Liver (tissue), 9 donors: ENCODE data around the gene GRIA3. TPM values are rescaled to one million over a fixed set of nuclear protein-coding genes. Genes with fewer than 3 reads are reported as not detected.
"Not testable (repeated sequence)": the region's sequence is repeated elsewhere in the genome, so short reads cannot be mapped to it uniquely, and the experiment has no call there.

Source experiments
- DNase-seq: peaks from one replicate; pipeline ENCODE4 v3.0.0-alpha.2; 2017; ENCODE audit warnings: low spot score
- H3K27ac ChIP-seq, 2 donors: one replicate each; pipeline ENCODE4 v1.7.0; 2013; ENCODE audit warnings: inconsistent platforms in 2 of 2, low read length in 2 of 2, control low read depth in 1 of 2, low read depth in 1 of 2, mild to moderate bottlenecking in 1 of 2
- H3K27me3 ChIP-seq, 4 donors: one replicate each; pipeline versions ENCODE4 v1.6.1 to v1.7.0; 2013; ENCODE audit warnings: low read length in 3 of 4, inconsistent platforms in 1 of 4, mild to moderate bottlenecking in 1 of 4, moderate library complexity in 1 of 4; ENCODE audit not compliant: control insufficient read depth in 4 of 4, insufficient read depth in 4 of 4
- H3K36me3 ChIP-seq, 4 donors: one replicate each; pipeline versions ENCODE4 v1.6.1 to v1.7.0; 2013; ENCODE audit warnings: low read length in 3 of 4, mild to moderate bottlenecking in 3 of 4, low read depth in 1 of 4, moderate library complexity in 1 of 4; ENCODE audit not compliant: control insufficient read depth in 4 of 4, insufficient read depth in 3 of 4
- H3K4me1 ChIP-seq, 4 donors: one replicate each; pipeline versions ENCODE4 v1.6.1 to v1.7.0; 2013; ENCODE audit warnings: low read length in 3 of 4, mild to moderate bottlenecking in 3 of 4, moderate library complexity in 1 of 4; ENCODE audit not compliant: control insufficient read depth in 4 of 4, insufficient read depth in 4 of 4
- H3K4me3 ChIP-seq, 3 donors: one replicate each; pipeline versions ENCODE4 v1.6.1 to v1.7.0; 2013; ENCODE audit warnings: low read length in 3 of 3, control low read depth in 1 of 3, low read depth in 1 of 3, mild to moderate bottlenecking in 1 of 3
- H3K9ac ChIP-seq, 2 donors: one replicate each; pipeline ENCODE4 v1.7.0; 2013; ENCODE audit warnings: low read length in 2 of 2, mild to moderate bottlenecking in 2 of 2, moderate library complexity in 2 of 2, control low read depth in 1 of 2, low read depth in 1 of 2
- H3K9me3 ChIP-seq, 4 donors: one replicate each; pipeline versions ENCODE4 v1.6.1 to v1.7.0; 2013; ENCODE audit warnings: low read length in 3 of 4; ENCODE audit not compliant: control insufficient read depth in 4 of 4
- EGR1 ChIP-seq, 2 donors: IDR thresholded peaks; 2 replicates each; pipeline ENCODE4 v1.6.1; 2016 to 2018; ENCODE audit warnings: antibody characterized with exemption in 2 of 2, low read depth in 2 of 2
- FOXA1 ChIP-seq: IDR thresholded peaks from 2 replicates; pipeline ENCODE4 v1.6.1; 2016; ENCODE audit warnings: antibody characterized with exemption
- FOXA2 ChIP-seq: IDR thresholded peaks from 2 replicates; pipeline ENCODE4 v1.6.1; 2016; ENCODE audit warnings: antibody characterized with exemption
- GABPA ChIP-seq, 2 donors: IDR thresholded peaks in 1 of 2; conservative IDR thresholded peaks in 1 of 2; 2 replicates each; pipeline ENCODE4 v1.6.1; 2016; ENCODE audit warnings: antibody characterized with exemption in 2 of 2, mild to moderate bottlenecking in 1 of 2, moderate library complexity in 1 of 2
- HNF4A ChIP-seq, 2 donors: conservative IDR thresholded peaks; 2 replicates each; pipeline ENCODE4 v1.6.1; 2016; ENCODE audit warnings: antibody characterized with exemption in 2 of 2, mild to moderate bottlenecking in 2 of 2
- HNF4G ChIP-seq: IDR thresholded peaks from 2 replicates; pipeline ENCODE4 v1.6.1; 2016; ENCODE audit warnings: antibody characterized with exemption
- NR2F2 ChIP-seq: IDR thresholded peaks from 2 replicates; pipeline ENCODE4 v1.6.1; 2016; ENCODE audit warnings: antibody characterized with exemption
- RAD21 ChIP-seq, 2 donors: IDR thresholded peaks; 2 replicates each; pipeline ENCODE4 v1.6.1; 2016; ENCODE audit warnings: antibody characterized with exemption in 2 of 2, mild to moderate bottlenecking in 2 of 2
- RXRA ChIP-seq, 2 donors: IDR thresholded peaks; 2 replicates each; pipeline ENCODE4 v1.6.1; 2017 to 2018; ENCODE audit warnings: antibody characterized with exemption in 2 of 2, mild to moderate bottlenecking in 1 of 2
- SP1 ChIP-seq: IDR thresholded peaks from 2 replicates; pipeline ENCODE4 v1.6.1; 2018; ENCODE audit warnings: antibody characterized with exemption, mild to moderate bottlenecking
- YY1 ChIP-seq: IDR thresholded peaks from 2 replicates; pipeline ENCODE4 v1.6.1; 2016; ENCODE audit warnings: antibody characterized with exemption, mild to moderate bottlenecking
- WGBS: extraction: QIAGEN DNeasy Blood & Tissue Kit; methylation state at CpG from one replicate; pipeline ENCODE4 v1.1.7; 2013; 5-methylcytosine and 5-hydroxymethylcytosine counted together
- polyA plus RNA-seq, 2 donors: library from polyadenylated mRNA; stranded (reverse) in 1 of 2; unstranded in 1 of 2; fragments of 200-250 nt in 1 of 2; fragments of >200 nt in 1 of 2; fragmentation: Nextera tagmentation in 1 of 2; extraction: Ambion mirVana in 1 of 2; gene quantifications; one replicate each; pipeline versions ENCODE4 v1.2.1 to v1.2.3, GENCODE V29; 2013 to 2015
- total RNA-seq, 2 donors: library from RNA; depleted of rRNA; stranded (reverse); fragments of >200 nt; gene quantifications; one replicate each; pipeline ENCODE4 v1.2.3, GENCODE V29; 2014
- TF ChIP-seq, protein P1 (sequence below): IDR thresholded peaks from 2 replicates; pipeline ENCODE4 v1.6.1; 2016; ENCODE audit warnings: antibody characterized with exemption
- TF ChIP-seq, protein P2 (sequence below): IDR thresholded peaks from 2 replicates; pipeline ENCODE4 v1.6.1; 2016; ENCODE audit warnings: antibody characterized with exemption
- TF ChIP-seq, protein P3 (sequence below): IDR thresholded peaks from 2 replicates; pipeline ENCODE4 v1.6.1; 2016; ENCODE audit warnings: antibody characterized with exemption
- TF ChIP-seq, protein P4 (sequence below): IDR thresholded peaks from 2 replicates; pipeline ENCODE4 v1.6.1; 2016; ENCODE audit warnings: antibody characterized with exemption, mild to moderate bottlenecking
- donor health status: healthy.
- donor health status: healthy.
- donor health status: healthy.
- donor health status: healthy.
- donor health status: healthy.

The GRIA3 gene
- total and polyA plus RNA-seq, 4 donors, result 1.5 to 3.4 (median 2.9) TPM

DNA sequence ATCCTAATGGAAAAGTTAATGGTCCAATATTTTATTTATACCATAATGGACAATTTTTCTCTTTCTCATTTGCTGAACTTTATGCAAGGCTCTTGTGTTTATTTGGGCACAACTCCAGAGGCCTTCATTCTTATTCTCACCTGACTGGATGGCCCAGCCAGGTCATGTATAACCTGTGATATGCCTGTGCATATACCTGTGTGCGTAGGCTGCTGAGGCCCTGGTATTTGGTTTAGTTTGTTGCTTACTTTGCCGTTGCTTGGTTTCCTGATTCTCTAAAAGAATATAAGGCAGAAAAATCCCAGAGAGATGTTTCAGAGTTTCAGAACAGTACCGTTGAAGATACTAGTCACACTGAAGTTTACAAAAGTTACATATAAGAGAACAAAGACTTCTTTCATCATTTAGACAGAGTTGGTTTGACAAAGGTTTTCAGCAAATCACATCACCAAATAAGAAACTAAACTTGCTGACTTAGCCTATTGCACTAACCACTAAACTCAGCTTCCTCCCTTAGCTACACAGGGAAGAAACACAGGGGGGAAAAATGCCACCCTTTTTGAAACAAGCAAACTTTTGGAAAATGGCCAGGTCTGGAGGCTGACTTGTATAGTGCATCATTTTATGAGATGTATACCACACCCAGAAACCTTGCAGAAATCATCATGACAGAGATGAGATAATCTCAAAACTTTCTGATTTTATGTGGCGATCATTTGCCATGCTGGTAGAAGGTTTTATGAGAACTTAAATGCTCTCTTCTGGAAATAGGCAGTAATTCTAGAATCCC, 248.5 kb downstream of the GRIA3 start:
- Histone ChIP-seq H3K4me1 (peaks cover 0 to 4% (median 0%) of the 10 kb centered on the region in 4 donors), H3K9ac (no peak overlapping the region), H3K4me3 (no peak overlapping the region), H3K9me3 (no peaks in the 10 kb centered on the region), H3K27ac (no peak overlapping the region), H3K27me3 (no peaks in the 10 kb centered on the region), H3K36me3 (no peaks in the 10 kb centered on the region)
- TF ChIP-seq FOXA2, result no peak
- WGBS, result 91% methylated on average over 4 of the region's 4 CpGs
- DNase-seq, result no peak

GRCh38 chrX:123436512-123437136, 252.5 kb downstream of the GRIA3 start:
- no peaks in the 10 kb centered on the region for H3K9me3 ChIP-seq
- no peak for TF ChIP-seq SP1
- no peaks in the 10 kb centered on the region for H3K27me3 ChIP-seq
- no peaks in the 10 kb centered on the region for H3K36me3 ChIP-seq
- H3K4me1 ChIP-seq, result peaks cover 0 to 4% (median 0%) of the 10 kb centered on the region in 4 donors
- no peak for DNase-seq
- H3K4me3 ChIP-seq, result no peak overlapping the region
- no peak overlapping the region for H3K9ac ChIP-seq
- 59% methylated on average over 5 of the region's 5 CpGs for WGBS
- H3K27ac ChIP-seq, result no peak overlapping the region

- DNase-seq, H3K9ac ChIP-seq, H3K4me3 ChIP-seq, H3K9me3 ChIP-seq, H3K27ac ChIP-seq, H3K27me3 ChIP-seq, H3K36me3 ChIP-seq, H3K4me1 ChIP-seq: not testable (repeated sequence)
- 89% methylated on average over 3 of the region's 3 CpGs for WGBS
Observed at GRCh38 chrX:123439926-123440325, 255.8 kb downstream of the GRIA3 start.

GRCh38 chrX:123442764-123443163, 258.7 kb downstream of the GRIA3 start:
- Histone ChIP-seq H3K4me3 (no peak overlapping the region), H3K36me3 (no peaks in the 10 kb centered on the region), H3K27ac (no peak overlapping the region), H3K4me1 (no peaks in the 10 kb centered on the region), H3K9ac (no peak overlapping the region), H3K9me3 (no peaks in the 10 kb centered on the region), H3K27me3 (no peaks in the 10 kb centered on the region)
- WGBS, result 88% methylated on average over 5 of the region's 5 CpGs
- no peak for DNase-seq
- TF ChIP-seq SP1 (no peak), GABPA (IDR thresholded peaks at IDR 0.05 in 1 of 2, conservative IDR thresholded peaks at IDR 0.05 in 1 of 2) (no peak), RAD21 (IDR thresholded peaks at IDR 0.05) (no peak), HNF4A (conservative IDR thresholded peaks at IDR 0.05) (no peak), NR2F2 (no peak), FOXA2 (no peak), EGR1 (IDR thresholded peaks at IDR 0.05; ENCODE audit: low read depth in 2 of 2) (no peak), YY1 (no peak), RXRA (IDR thresholded peaks at IDR 0.05) (no peak), HNF4G (no peak), FOXA1 (no peak)
- TF ChIP-seq, protein P1, sequence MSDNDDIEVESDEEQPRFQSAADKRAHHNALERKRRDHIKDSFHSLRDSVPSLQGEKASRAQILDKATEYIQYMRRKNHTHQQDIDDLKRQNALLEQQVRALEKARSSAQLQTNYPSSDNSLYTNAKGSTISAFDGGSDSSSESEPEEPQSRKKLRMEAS, result no peak
- TF ChIP-seq, protein P2, sequence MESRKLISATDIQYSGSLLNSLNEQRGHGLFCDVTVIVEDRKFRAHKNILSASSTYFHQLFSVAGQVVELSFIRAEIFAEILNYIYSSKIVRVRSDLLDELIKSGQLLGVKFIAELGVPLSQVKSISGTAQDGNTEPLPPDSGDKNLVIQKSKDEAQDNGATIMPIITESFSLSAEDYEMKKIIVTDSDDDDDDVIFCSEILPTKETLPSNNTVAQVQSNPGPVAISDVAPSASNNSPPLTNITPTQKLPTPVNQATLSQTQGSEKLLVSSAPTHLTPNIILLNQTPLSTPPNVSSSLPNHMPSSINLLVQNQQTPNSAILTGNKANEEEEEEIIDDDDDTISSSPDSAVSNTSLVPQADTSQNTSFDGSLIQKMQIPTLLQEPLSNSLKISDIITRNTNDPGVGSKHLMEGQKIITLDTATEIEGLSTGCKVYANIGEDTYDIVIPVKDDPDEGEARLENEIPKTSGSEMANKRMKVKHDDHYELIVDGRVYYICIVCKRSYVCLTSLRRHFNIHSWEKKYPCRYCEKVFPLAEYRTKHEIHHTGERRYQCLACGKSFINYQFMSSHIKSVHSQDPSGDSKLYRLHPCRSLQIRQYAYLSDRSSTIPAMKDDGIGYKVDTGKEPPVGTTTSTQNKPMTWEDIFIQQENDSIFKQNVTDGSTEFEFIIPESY, result no peak
- TF ChIP-seq, protein P3, sequence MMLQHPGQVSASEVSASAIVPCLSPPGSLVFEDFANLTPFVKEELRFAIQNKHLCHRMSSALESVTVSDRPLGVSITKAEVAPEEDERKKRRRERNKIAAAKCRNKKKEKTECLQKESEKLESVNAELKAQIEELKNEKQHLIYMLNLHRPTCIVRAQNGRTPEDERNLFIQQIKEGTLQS, result no peak
- TF ChIP-seq, protein P4, sequence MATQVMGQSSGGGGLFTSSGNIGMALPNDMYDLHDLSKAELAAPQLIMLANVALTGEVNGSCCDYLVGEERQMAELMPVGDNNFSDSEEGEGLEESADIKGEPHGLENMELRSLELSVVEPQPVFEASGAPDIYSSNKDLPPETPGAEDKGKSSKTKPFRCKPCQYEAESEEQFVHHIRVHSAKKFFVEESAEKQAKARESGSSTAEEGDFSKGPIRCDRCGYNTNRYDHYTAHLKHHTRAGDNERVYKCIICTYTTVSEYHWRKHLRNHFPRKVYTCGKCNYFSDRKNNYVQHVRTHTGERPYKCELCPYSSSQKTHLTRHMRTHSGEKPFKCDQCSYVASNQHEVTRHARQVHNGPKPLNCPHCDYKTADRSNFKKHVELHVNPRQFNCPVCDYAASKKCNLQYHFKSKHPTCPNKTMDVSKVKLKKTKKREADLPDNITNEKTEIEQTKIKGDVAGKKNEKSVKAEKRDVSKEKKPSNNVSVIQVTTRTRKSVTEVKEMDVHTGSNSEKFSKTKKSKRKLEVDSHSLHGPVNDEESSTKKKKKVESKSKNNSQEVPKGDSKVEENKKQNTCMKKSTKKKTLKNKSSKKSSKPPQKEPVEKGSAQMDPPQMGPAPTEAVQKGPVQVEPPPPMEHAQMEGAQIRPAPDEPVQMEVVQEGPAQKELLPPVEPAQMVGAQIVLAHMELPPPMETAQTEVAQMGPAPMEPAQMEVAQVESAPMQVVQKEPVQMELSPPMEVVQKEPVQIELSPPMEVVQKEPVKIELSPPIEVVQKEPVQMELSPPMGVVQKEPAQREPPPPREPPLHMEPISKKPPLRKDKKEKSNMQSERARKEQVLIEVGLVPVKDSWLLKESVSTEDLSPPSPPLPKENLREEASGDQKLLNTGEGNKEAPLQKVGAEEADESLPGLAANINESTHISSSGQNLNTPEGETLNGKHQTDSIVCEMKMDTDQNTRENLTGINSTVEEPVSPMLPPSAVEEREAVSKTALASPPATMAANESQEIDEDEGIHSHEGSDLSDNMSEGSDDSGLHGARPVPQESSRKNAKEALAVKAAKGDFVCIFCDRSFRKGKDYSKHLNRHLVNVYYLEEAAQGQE, result no peak
